ENCODE results near the gene KRTAP13-4. TPM values are rescaled to one million over a fixed set of nuclear protein-coding genes. Genes with fewer than 3 reads are reported as not detected.

The KRTAP13-4 gene
- polyA plus RNA-seq, 4 donors, result not detected

Other genes starting within 250 kb of the KRTAP13-4 start
- 100 to 1,000 TPM in 1 of 4 donors, 10 to 100 TPM in 3; 42.1 to 110 (median 60.0) TPM for gene CLDN8, start 214.1 kb upstream of the KRTAP13-4 start, polyA plus RNA-seq (ENCODE audit: insufficient read length in 4 of 4)
- not detected for gene KRTAP24-1, start 147.3 kb upstream of the KRTAP13-4 start, polyA plus RNA-seq (ENCODE audit: insufficient read length in 4 of 4)
- gene KRTAP25-1, start 140.7 kb upstream of the KRTAP13-4 start, polyA plus RNA-seq (ENCODE audit: insufficient read length in 4 of 4), result not detected
- not detected for gene KRTAP26-1, start 109.9 kb upstream of the KRTAP13-4 start, polyA plus RNA-seq (ENCODE audit: insufficient read length in 4 of 4)
- not detected for gene KRTAP27-1, start 92.5 kb upstream of the KRTAP13-4 start, polyA plus RNA-seq (ENCODE audit: insufficient read length in 4 of 4)
- gene KRTAP23-1, start 81.6 kb upstream of the KRTAP13-4 start, polyA plus RNA-seq (ENCODE audit: insufficient read length in 4 of 4), result not detected
- gene KRTAP13-2, start 57.9 kb upstream of the KRTAP13-4 start, polyA plus RNA-seq (ENCODE audit: insufficient read length in 4 of 4), result not detected
- not detected for gene KRTAP13-1, start 34.2 kb upstream of the KRTAP13-4 start, polyA plus RNA-seq (ENCODE audit: insufficient read length in 4 of 4)
- not detected for gene KRTAP13-3, start 4.3 kb upstream of the KRTAP13-4 start, polyA plus RNA-seq (ENCODE audit: insufficient read length in 4 of 4)
- not detected for gene KRTAP15-1, start 10.1 kb downstream of the KRTAP13-4 start, polyA plus RNA-seq (ENCODE audit: insufficient read length in 4 of 4)
- gene KRTAP19-1, start 50.1 kb downstream of the KRTAP13-4 start, polyA plus RNA-seq (ENCODE audit: insufficient read length in 4 of 4), result not detected
- gene KRTAP19-2, start 57.2 kb downstream of the KRTAP13-4 start, polyA plus RNA-seq (ENCODE audit: insufficient read length in 4 of 4), result not detected
- gene KRTAP19-3, start 61.8 kb downstream of the KRTAP13-4 start, polyA plus RNA-seq (ENCODE audit: insufficient read length in 4 of 4), result not detected
- gene KRTAP19-4, start 66.9 kb downstream of the KRTAP13-4 start, polyA plus RNA-seq (ENCODE audit: insufficient read length in 4 of 4), result not detected
- not detected for gene KRTAP19-5, start 71.9 kb downstream of the KRTAP13-4 start, polyA plus RNA-seq (ENCODE audit: insufficient read length in 4 of 4)
- not detected for gene KRTAP19-6, start 111.6 kb downstream of the KRTAP13-4 start, polyA plus RNA-seq (ENCODE audit: insufficient read length in 4 of 4)
- not detected for gene KRTAP19-7, start 131.1 kb downstream of the KRTAP13-4 start, polyA plus RNA-seq (ENCODE audit: insufficient read length in 4 of 4)
- gene KRTAP22-2, start 160.2 kb downstream of the KRTAP13-4 start, polyA plus RNA-seq (ENCODE audit: insufficient read length in 4 of 4), result not detected
- not detected for gene KRTAP6-3, start 162.2 kb downstream of the KRTAP13-4 start, polyA plus RNA-seq (ENCODE audit: insufficient read length in 4 of 4)
- gene KRTAP6-2, start 168.7 kb downstream of the KRTAP13-4 start, polyA plus RNA-seq (ENCODE audit: insufficient read length in 4 of 4), result not detected
- not detected for gene KRTAP22-1, start 170.9 kb downstream of the KRTAP13-4 start, polyA plus RNA-seq (ENCODE audit: insufficient read length in 4 of 4)
- not detected for gene KRTAP6-1, start 183.7 kb downstream of the KRTAP13-4 start, polyA plus RNA-seq (ENCODE audit: insufficient read length in 4 of 4)
- gene KRTAP20-1, start 186.2 kb downstream of the KRTAP13-4 start, polyA plus RNA-seq (ENCODE audit: insufficient read length in 4 of 4), result not detected
- not detected for gene KRTAP20-4, start 190.4 kb downstream of the KRTAP13-4 start, polyA plus RNA-seq (ENCODE audit: insufficient read length in 4 of 4)
- gene KRTAP20-2, start 205.0 kb downstream of the KRTAP13-4 start, polyA plus RNA-seq (ENCODE audit: insufficient read length in 4 of 4), result not detected
- gene KRTAP20-3, start 212.6 kb downstream of the KRTAP13-4 start, polyA plus RNA-seq (ENCODE audit: insufficient read length in 4 of 4), result not detected

All from left renal cortex interstitium (tissue), 4 donors.